H1 (cell line): ENCODE measurements around the gene IL36B. TPM values are rescaled to one million over a fixed set of nuclear protein-coding genes. Genes with fewer than 3 reads are reported as not detected.

ENCODE experiments used
- CTCF ChIA-PET: fragments of 300-600 bp; sonication (Branson Sonifier 250); formaldehyde crosslinking; loops from one replicate; lab custom pipeline; 2021; ENCODE audit not compliant: partially characterized antibody; lab: Charles Lee
- POLR2A ChIA-PET: fragments of 300-600 bp; sonication (Branson Sonifier 250); formaldehyde crosslinking; loops from one replicate; lab custom pipeline; 2021; ENCODE audit warnings: inconsistent platforms; ENCODE audit not compliant: partially characterized antibody; lab: Charles Lee
- DNase-seq, 2 experiments: peaks; one replicate each; pipeline versions ENCODE4 v3.0.0 to v3.0.0-alpha.2; 2010 to 2022; ENCODE audit warnings: low spot score in 2 of 2, low read depth in 1 of 2, mixed read lengths in 1 of 2
- FAIRE-seq: peaks from 2 replicates; lab custom pipeline; 2011; peaks lifted over from hg19 to GRCh38; lab: Jason Lieb, UNC
- H2AFZ ChIP-seq: 2 replicates; pipeline ENCODE4 v1.8.1; 2012; ENCODE audit warnings: low read length, inconsistent platforms
- H2AK5ac ChIP-seq: 2 replicates; pipeline ENCODE4 v1.6.1; 2013; ENCODE audit warnings: low read depth, low read length
- H2BK120ac ChIP-seq: replicated peaks from 2 replicates; pipeline ENCODE3; 2013; ENCODE audit warnings: low read depth, low read length, inconsistent platforms
- H2BK12ac ChIP-seq: 2 replicates; pipeline ENCODE4 v1.6.1; 2013; ENCODE audit warnings: low read depth, low read length
- H2BK15ac ChIP-seq: 2 replicates; pipeline ENCODE4 v1.6.1; 2013; ENCODE audit warnings: low read length
- H2BK20ac ChIP-seq: 2 replicates; pipeline ENCODE4 v1.6.1; 2013; ENCODE audit warnings: low read length
- H2BK5ac ChIP-seq: 2 replicates; pipeline ENCODE4 v1.6.1; 2013; ENCODE audit warnings: low read depth, low read length
- H3K14ac ChIP-seq: 2 replicates; pipeline ENCODE4 v1.6.1; 2013; ENCODE audit warnings: inconsistent platforms; ENCODE audit not compliant: insufficient read length
- H3K18ac ChIP-seq: 2 replicates; pipeline ENCODE4 v1.6.1; 2013; ENCODE audit warnings: low read length; ENCODE audit errors: extremely low read depth
- H3K23ac ChIP-seq: 2 replicates; pipeline ENCODE4 v1.6.1; 2013; ENCODE audit warnings: inconsistent platforms; ENCODE audit not compliant: insufficient read length
- H3K23me2 ChIP-seq: 2 replicates; pipeline ENCODE4 v1.6.1; 2013; ENCODE audit warnings: low read depth, low read length
- H3K27ac ChIP-seq: 2 replicates; pipeline ENCODE4 v1.6.1; 2011; ENCODE audit warnings: low read depth, low read length, inconsistent platforms
- H3K27me3 ChIP-seq, 4 experiments: replicated peaks in 1 of 4; 1 replicate in 1 of 4; 2 replicates in 3 of 4; pipeline versions ENCODE4 v1.6.1 to v1.8.1; 2011 to 2013; ENCODE audit warnings: low read length in 3 of 4, mild to moderate bottlenecking in 3 of 4, inconsistent platforms in 2 of 4, mixed read lengths in 2 of 4, moderate library complexity in 1 of 4; ENCODE audit not compliant: control insufficient read depth in 3 of 4, insufficient read depth in 3 of 4; ENCODE audit errors: extremely low read depth in 1 of 4
- H3K36me3 ChIP-seq, 4 experiments: 2 replicates each; pipeline versions ENCODE4 v1.6.1 to v1.8.1; 2011 to 2013; ENCODE audit warnings: mild to moderate bottlenecking in 4 of 4, low read length in 3 of 4, moderate library complexity in 2 of 4, control low read depth in 1 of 4, inconsistent platforms in 1 of 4; ENCODE audit not compliant: insufficient read depth in 4 of 4, control insufficient read depth in 2 of 4
- H3K4ac ChIP-seq: replicated peaks from 2 replicates; pipeline ENCODE3; 2013; ENCODE audit warnings: low read length, low read depth, mixed read lengths, inconsistent platforms; ENCODE audit not compliant: insufficient read length
- H3K4me1 ChIP-seq, 4 experiments: replicated peaks in 1 of 4; 1 replicate in 1 of 4; 2 replicates in 3 of 4; pipeline versions ENCODE4 v1.6.1 to v1.8.1; 2011 to 2013; ENCODE audit warnings: low read length in 3 of 4, inconsistent platforms in 2 of 4, mixed read lengths in 1 of 4; ENCODE audit not compliant: insufficient read depth in 4 of 4, control insufficient read depth in 3 of 4
- H3K4me2 ChIP-seq, 2 experiments: 2 replicates each; pipeline versions ENCODE4 v1.6.1 to v1.8.1; 2011 to 2013; ENCODE audit warnings: low read depth in 2 of 2, low read length in 2 of 2, control low read depth in 1 of 2, inconsistent platforms in 1 of 2, mild to moderate bottlenecking in 1 of 2; ENCODE audit not compliant: insufficient read depth in 1 of 2
- H3K4me3 ChIP-seq, 4 experiments: fragments of 200-600, 300-600 bp in 1 of 4; sonication (generic), shearing (Covaris generic), sonication (Bioruptor Twin) in 1 of 4; 2 replicates each; pipeline versions ENCODE4 v1.5.1 to v1.8.1; 2011 to 2016; ENCODE audit warnings: low read length in 4 of 4, low read depth in 3 of 4, control low read depth in 2 of 4, inconsistent platforms in 2 of 4, mild to moderate bottlenecking in 2 of 4, mixed read lengths in 1 of 4, moderate library complexity in 1 of 4; ENCODE audit not compliant: insufficient read depth in 2 of 4; ENCODE audit errors: extremely low read depth in 1 of 4
- H3K56ac ChIP-seq: replicated peaks from 2 replicates; pipeline ENCODE3; 2013; ENCODE audit warnings: low read depth, mild to moderate bottlenecking, mixed read lengths, low read length, inconsistent platforms; ENCODE audit not compliant: insufficient read length
- H3K79me1 ChIP-seq: 2 replicates; pipeline ENCODE4 v1.6.1; 2013; ENCODE audit warnings: low read depth, low read length, control low read depth
- H3K79me2 ChIP-seq, 2 experiments: 2 replicates each; pipeline versions ENCODE4 v1.6.1 to v1.8.1; 2012 to 2013; ENCODE audit warnings: low read length in 2 of 2, mild to moderate bottlenecking in 2 of 2, inconsistent platforms in 1 of 2; ENCODE audit not compliant: insufficient read depth in 2 of 2, control insufficient read depth in 1 of 2
- H3K9ac ChIP-seq, 4 experiments: replicated peaks in 1 of 4; 1 replicate in 1 of 4; 2 replicates in 3 of 4; pipeline versions ENCODE4 v1.6.1 to v1.8.1; 2011 to 2013; ENCODE audit warnings: low read depth in 3 of 4, low read length in 3 of 4, control low read depth in 2 of 4, mild to moderate bottlenecking in 2 of 4, moderate library complexity in 2 of 4, inconsistent platforms in 1 of 4; ENCODE audit errors: extremely low read depth in 1 of 4
- H3K9me3 ChIP-seq, 2 experiments: 2 replicates each; pipeline versions ENCODE4 v1.6.1 to v1.8.1; 2012 to 2013; ENCODE audit warnings: mild to moderate bottlenecking in 2 of 2, moderate library complexity in 2 of 2, control low read depth in 1 of 2, inconsistent platforms in 1 of 2, low read depth in 1 of 2, low read length in 1 of 2, mixed read lengths in 1 of 2; ENCODE audit not compliant: insufficient read depth in 2 of 2
- H4K20me1 ChIP-seq, 2 experiments: replicated peaks in 1 of 2; 2 replicates each; pipeline versions ENCODE3 to v1.8.1; 2011 to 2013; ENCODE audit warnings: inconsistent platforms in 2 of 2, low read length in 2 of 2, mild to moderate bottlenecking in 1 of 2; ENCODE audit not compliant: insufficient read depth in 2 of 2, control insufficient read depth in 1 of 2
- H4K5ac ChIP-seq: 2 replicates; pipeline ENCODE4 v1.6.1; 2013; ENCODE audit warnings: low read length, low read depth, mixed read lengths, inconsistent platforms; ENCODE audit not compliant: insufficient read length
- H4K8ac ChIP-seq: 2 replicates; pipeline ENCODE4 v1.8.0; 2013; ENCODE audit warnings: mild to moderate bottlenecking, moderate library complexity, low read length, inconsistent platforms; ENCODE audit not compliant: insufficient read depth; ENCODE audit errors: extremely low read depth
- H4K91ac ChIP-seq: replicated peaks from 2 replicates; pipeline ENCODE3; 2013; ENCODE audit warnings: low read length, mixed read lengths, inconsistent platforms; ENCODE audit not compliant: insufficient read length
- ATF3 ChIP-seq: IDR thresholded peaks from 2 replicates; pipeline ENCODE4 v1.6.1; 2011; ENCODE audit warnings: low read depth, mild to moderate bottlenecking, low read length; ENCODE audit not compliant: insufficient read depth
- CBX5 ChIP-seq: fragments of 300-800, 300-1000 bp; sonication (generic); IDR thresholded peaks from 2 replicates; pipeline ENCODE4 v1.7.1; 2016; ENCODE audit warnings: antibody characterized with exemption, low read length, low read depth
- GTF2F1 ChIP-seq: IDR thresholded peaks from 2 replicates; pipeline ENCODE4 v1.6.1; 2012; ENCODE audit warnings: low read depth, low read length, improper control_type of control experiment, borderline replicate concordance
- WGBS, 2 experiments: shearing (Covaris generic) in 1 of 2; methylation state at CpG; one replicate each; pipeline versions ENCODE4 v1.1.6 to v1.1.7; 2013 to 2015; ENCODE audit warnings: low lambda C conversion rate in 2 of 2, mixed read lengths in 2 of 2, inconsistent platforms in 1 of 2, low coverage in 1 of 2, missing lambda C conversion rate in 1 of 2; ENCODE audit not compliant: insufficient replicate concordance in 2 of 2, insufficient coverage in 1 of 2, insufficient read length in 1 of 2; ENCODE audit errors: extremely low coverage in 1 of 2, missing lambda C conversion rate in 1 of 2; 5-methylcytosine and 5-hydroxymethylcytosine counted together
- polyA plus RNA-seq, 7 experiments: library from polyadenylated mRNA; depleted of rRNA in 3 of 7; stranded (reverse) in 5 of 7; unstranded in 2 of 7; fragments of >200 nt in 5 of 7; fragments of 200-250 nt in 2 of 7; gene quantifications; 1 replicate in 5 of 7; 2 replicates in 1 of 7; 4 replicates in 1 of 7; pipeline versions ENCODE4 v1.2.1 to v1.2.3, GENCODE V29; 2011 to 2013; ENCODE audit warnings: missing spikeins in 2 of 7, mixed read lengths in 2 of 7
- total RNA-seq: library from RNA; stranded (reverse); fragmentation: NEBNext Ultra II Directional; extraction: Animal tissue kit (Norgen Biotek cat#: 25700); gene quantifications from 2 replicates; pipeline ENCODE4 v1.2.1, GENCODE V29; 2021

IL36B gene
- total and polyA plus RNA-seq, 2 of the 8 experiments (the other 6 are each of a cell fraction or from before 2014, with no cell fraction given) = not detected

- Histone ChIP-seq H3K79me2 (no peaks in the 10 kb centered on the region), H3K4me3 (no peak overlapping the region), H4K20me1 (no peaks in the 10 kb centered on the region), H2BK15ac (no peak overlapping the region), H3K4me2 (no peak overlapping the region), H2AFZ (no peak overlapping the region), H3K23me2 (no peaks in the 10 kb centered on the region), H3K9ac (no peak overlapping the region), H2BK20ac (no peak overlapping the region), H3K9me3 (peaks cover 0 to 3% of the 10 kb centered on the region in 2 experiments; a peak in 1 of 4 replicates), H3K79me1 (no peaks in the 10 kb centered on the region), H3K4ac (no peak overlapping the region), H3K23ac (no peak overlapping the region), H3K27ac (no peak overlapping the region), H2BK12ac (no peak overlapping the region), H4K5ac (no peak overlapping the region), H3K36me3 (no peaks in the 10 kb centered on the region), H3K56ac (no peak overlapping the region), H4K91ac (no peak overlapping the region), H4K8ac (no peak overlapping the region), H2BK120ac (no peak overlapping the region), H3K14ac (no peak overlapping the region), H2BK5ac (no peak overlapping the region), H2AK5ac (no peak overlapping the region), H3K18ac (no peak overlapping the region), H3K4me1 (no peaks in the 10 kb centered on the region), H3K27me3 (no peaks in the 10 kb centered on the region)
- 78% methylated on average over 2 of the region's 2 CpGs; no CpG with 5 or more reads in 1 of the 2 experiments for WGBS, 2 experiments
- POLR2A ChIA-PET = no interaction called here
- FAIRE-seq (no peak), DNase-seq (no peak)
- CTCF ChIA-PET = interaction anchor here (1.1 to 4.5 kb wide), 2 partner anchors 22 to 36 kb away, joined by 3 to 15 read pairs; no protein-coding TSS in a partner anchor
- TF ChIP-seq GTF2F1 (no peak), CBX5 (no peak), ATF3 (no peak)
Observed at GRCh38 chr2:113102133-113102532, 49.5 kb upstream of the IL36B start.
